HG02884 (cell line): ENCODE data around the gene LIMS3.
"Not testable (repeated sequence)": the region's sequence is repeated elsewhere in the genome, so short reads cannot be mapped to it uniquely, and the experiment has no call there.

Experiments
- ATAC-seq: cut with Tn5 transposase; IDR thresholded peaks from one replicate; pipeline ENCODE4 v1.9.1; 2021; ENCODE audit warnings: mild to moderate bottlenecking, moderate library complexity; ENCODE audit not compliant: unreplicated experiment

The LIMS3 gene, protein sequence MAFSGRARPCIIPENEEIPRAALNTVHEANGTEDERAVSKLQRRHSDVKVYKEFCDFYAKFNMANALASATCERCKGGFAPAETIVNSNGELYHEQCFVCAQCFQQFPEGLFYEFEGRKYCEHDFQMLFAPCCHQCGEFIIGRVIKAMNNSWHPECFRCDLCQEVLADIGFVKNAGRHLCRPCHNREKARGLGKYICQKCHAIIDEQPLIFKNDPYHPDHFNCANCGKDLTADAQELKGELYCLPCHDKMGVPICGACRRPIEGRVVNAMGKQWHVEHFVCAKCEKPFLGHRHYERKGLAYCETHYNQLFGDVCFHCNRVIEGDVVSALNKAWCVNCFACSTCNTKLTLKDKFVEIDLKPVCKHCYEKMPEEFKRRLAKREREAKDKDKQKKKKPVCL

DNA sequence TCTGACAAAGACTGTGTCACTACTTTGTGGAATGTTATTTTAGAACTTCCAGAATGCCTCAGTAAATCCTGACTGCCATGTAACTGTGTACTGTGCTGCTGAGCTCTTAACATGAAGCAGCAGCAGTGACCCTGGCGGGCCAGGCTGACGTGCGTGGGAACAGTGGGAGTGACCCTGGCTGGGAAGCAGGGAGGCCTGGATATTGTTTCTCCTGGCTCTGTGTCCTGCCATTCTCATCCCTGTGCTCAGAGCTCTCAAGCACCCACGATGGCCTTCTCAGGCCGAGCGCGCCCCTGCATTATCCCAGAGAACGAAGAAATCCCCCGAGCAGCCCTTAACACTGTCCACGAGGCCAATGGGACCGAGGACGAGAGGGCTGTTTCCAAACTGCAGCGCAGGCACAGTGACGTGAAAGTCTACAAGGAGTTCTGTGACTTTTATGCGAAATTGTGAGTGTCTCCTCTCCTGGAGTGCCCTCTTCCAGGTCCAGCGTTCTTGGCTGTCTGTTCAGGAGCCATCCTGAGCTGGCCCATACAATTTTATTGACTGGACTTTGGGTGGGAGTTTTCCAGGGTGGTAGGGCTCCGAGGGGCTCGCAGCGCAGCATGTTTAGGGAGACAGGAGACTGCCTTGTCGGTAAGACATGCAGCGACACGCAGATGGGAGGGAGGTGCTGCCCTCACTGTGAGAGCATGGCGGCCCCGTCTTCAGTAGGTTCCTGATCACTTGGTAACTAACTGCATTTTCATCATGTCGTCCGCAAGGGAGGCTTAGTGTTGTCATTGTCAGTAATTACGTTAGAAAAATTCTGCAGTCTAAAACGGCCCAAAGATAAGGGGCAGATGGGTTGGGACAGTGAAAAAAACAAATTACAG is at the start of gene LIMS3:
LIMS3 (plus strand) TSS at position 227 of the 875 bp plus-strand sequence; CDS start at position 268, 41 bp downstream.
- not testable (repeated sequence) for ATAC-seq

GRCh38 chr2:109871129-109871751 is 27.2 kb upstream of the LIMS3 start:
- ATAC-seq, result peak; percentile 89

GRCh38 chr2:109876625-109877024 is 21.9 kb upstream of the LIMS3 start:
- ATAC-seq, result not testable (repeated sequence)

GRCh38 chr2:109882112-109882511 is 16.4 kb upstream of the LIMS3 start:
- ATAC-seq, result not testable (repeated sequence)

DNA sequence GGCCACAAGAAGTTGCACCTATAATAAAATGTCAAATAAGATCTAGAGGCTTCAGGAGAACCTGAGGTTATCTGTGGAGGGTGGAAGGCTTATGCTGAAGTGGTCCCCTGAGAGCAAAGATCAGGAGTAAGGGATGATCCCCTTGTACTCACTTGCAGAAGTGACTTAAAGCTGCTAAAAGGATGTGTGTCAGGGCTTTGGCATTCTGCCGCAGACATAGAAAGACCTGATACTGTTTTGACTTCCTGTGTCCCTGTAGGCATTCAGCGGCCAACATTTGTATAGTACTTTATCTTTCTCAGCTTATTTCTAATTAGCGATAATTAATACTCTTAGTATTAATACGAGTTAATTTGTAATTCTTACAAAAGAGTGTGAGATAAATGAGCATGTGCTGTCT is 10.1 kb upstream of the LIMS3 start:
- not testable (repeated sequence) for ATAC-seq

DNA sequence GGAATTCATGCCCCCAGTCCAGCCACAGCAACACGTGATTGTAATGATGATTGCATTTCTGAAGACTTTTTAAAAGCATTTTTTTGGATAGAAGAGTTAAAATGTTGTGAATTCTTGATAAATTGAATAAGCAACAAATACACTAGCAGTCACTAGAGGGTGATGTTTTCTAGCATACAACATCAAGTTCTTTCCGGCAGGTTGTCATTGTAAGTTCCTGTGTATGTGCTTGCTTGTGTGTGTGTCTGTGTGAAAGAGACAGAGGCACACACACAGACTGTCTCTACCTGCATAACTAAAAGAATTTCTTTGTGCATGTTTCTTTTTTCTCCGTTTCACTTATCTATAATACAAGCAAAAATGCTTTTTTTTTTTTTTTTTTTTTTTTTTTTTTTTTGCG is 8.6 kb upstream of the LIMS3 start:
- peak; percentile 55 for ATAC-seq

GRCh38 chr2:109891024-109891423 is 7.5 kb upstream of the LIMS3 start:
- ATAC-seq, result not testable (repeated sequence)

DNA sequence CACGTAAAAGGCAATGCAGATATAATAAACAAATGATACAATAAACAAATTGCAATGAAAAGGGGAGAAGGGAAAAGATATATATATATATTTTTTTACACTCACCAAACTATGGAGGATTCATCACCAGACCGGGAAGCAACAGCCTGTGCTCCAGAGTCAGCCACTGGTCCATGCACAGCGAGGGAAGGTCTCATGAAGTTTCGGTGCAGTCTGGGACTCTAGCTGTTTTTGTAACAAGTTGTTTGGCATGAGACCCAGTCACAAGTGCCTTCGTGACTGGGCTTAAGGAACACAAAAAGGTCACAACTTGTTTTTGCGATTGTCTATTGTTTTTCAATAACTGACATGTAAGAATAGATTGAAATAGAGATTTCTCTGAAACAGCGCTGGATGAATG is 4.8 kb upstream of the LIMS3 start:
- ATAC-seq, result not testable (repeated sequence)

- ATAC-seq, result not testable (repeated sequence)
Measured at GRCh38 chr2:109894141-109894540, 4.3 kb upstream of the LIMS3 start.

DNA sequence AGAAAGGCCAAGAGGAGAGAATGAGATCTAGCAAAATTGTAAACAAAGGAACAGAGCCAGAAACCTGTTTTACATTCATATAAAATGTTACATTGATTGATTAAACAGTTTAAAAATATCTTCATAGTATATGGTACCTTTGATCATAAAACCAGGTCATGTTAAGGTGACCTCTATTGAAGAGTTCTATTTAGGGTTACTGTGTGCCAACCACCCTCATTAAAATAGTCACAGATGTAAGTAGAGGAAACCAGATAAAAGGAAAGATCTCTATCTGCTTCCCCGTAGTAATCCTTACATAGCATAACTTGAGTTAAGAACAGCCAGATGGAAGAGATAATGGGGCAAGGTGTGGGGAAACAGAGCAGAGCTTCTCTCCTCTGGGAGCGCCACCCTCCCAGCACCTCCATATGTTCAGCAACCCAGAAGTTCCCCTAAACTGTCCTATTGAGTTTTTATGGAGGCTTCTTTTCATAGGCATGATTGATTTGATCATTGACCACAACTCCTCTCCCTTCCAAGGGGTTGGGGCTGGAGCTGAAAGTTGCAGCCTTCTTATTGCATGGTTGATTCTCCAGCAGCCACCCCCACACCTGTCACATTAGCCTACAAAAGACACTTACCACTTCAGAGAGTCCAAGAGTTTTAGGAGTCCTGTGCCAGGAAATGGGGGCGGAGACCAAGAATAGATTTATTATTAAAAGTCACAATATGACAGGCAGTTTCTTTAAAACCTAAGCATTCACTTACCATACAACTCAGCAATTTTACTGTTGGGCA is 3.2 kb upstream of the LIMS3 start:
- ATAC-seq, result not testable (repeated sequence)

DNA sequence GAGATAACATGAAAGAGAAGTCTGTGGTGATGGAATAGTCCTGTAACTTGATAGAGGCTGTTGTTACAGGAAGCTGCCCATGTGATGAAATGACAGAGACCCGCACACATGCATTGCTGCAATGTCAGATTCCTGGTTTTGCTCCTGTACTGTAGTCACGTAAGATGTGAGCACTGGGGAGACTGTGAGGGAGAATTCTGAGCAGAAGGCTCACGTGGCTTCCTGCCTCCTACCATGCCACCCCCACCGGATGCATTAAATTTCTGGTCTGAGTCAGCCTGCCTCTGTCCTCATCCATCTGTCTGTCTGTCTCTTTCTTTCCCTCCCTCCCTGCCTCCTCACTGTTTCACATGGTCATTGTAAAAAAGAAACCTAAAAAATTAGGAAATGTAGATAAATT is 2.3 kb upstream of the LIMS3 start:
- ATAC-seq, result peak; percentile 98

DNA sequence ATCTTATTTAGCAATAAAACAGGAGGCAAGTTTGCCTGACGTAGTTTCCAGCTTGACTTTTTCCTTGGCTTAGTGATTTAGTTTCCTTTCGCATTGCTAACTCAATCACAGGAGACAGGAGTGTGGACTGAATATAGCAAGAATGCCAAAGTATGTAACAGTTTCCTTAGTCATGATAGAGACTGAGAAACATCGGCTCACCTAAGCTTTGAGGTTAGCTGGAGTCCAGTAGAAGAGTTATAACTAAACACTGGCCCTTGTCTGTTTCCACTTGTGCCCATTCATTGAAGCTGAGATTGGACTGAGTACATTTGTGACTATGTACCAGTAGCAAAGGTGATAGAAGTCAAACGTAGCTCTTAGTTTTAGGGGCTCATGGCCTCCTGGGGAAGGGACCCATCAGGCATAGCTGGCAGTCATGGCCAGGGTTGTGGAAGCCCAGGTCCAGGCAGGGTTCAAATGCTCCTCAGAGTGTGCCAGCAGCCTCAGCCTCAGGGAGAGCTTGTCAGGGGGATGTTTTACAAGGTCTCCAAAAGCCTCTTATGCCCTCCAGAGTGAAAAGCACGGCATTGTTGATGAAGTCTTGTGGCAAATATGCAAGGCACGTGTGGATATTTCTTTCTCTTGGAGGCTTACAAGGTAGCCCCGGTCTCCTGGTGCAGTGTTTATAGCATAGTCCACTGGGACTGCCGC is 573 bp upstream of the LIMS3 start:
- ATAC-seq, result not testable (repeated sequence)

DNA sequence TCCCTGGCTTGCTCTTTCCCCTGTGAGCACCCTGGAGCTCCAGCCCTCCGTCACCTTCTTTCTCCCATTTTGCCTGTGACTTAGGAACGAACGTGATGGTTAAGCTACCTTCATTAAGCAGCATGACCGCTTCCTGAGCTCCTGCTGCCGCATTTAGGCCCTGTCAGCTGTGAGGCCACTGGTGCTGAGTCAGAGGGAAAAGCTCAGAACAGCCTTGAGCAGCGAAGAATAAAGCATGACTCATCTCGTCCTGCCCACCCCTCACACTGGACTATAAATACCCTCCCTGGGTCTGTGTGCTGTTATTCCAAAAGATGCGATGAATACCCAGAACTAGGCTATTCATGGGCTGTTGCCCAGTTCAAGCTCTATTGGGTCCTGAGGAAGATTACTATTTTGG is 7.3 kb downstream of the LIMS3 start:
- peak; percentile 93 for ATAC-seq

- ATAC-seq, result not testable (repeated sequence)
Measured at GRCh38 chr2:109908626-109909025, 10.1 kb downstream of the LIMS3 start.

DNA sequence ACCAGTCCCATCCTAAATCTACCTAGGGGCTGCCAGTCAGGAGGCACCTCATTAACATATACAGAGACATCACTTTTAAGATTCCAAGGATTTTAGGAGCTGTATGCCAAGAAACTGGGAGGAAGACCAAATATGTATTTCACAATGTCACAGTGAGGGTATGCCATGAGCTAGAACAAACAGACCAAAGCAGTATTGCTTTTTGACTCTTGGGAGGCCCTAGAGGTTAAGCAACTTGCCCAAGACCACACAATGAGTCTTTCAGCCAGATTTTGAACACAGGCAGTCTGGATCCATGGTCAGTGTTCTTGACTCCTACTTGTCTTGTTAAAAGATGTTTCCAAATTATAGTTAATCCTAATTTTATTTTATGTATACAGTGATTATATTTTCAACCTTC is 12.3 kb downstream of the LIMS3 start:
- not testable (repeated sequence) for ATAC-seq

DNA sequence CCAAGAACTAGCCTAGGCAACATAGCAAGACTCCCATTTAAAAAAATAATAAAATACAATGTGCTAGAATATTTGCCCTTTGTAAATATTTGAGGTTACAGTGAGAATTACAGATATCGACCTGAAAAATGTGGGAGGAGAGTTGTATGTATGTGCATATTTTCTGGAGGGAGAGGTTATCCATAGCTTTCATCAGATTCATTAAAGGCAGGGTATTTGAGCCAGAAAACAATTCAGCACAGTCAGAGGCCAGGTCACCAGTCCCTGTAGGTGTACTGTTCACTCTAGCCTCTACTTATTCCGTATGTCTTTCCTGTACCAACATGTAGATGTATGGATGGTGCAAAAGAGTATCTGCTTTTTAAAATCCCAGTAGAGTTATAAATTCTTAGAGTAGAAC is 15.4 kb downstream of the LIMS3 start:
- not testable (repeated sequence) for ATAC-seq

GRCh38 chr2:109914552-109914951 is 16.1 kb downstream of the LIMS3 start:
- ATAC-seq, result not testable (repeated sequence)

DNA sequence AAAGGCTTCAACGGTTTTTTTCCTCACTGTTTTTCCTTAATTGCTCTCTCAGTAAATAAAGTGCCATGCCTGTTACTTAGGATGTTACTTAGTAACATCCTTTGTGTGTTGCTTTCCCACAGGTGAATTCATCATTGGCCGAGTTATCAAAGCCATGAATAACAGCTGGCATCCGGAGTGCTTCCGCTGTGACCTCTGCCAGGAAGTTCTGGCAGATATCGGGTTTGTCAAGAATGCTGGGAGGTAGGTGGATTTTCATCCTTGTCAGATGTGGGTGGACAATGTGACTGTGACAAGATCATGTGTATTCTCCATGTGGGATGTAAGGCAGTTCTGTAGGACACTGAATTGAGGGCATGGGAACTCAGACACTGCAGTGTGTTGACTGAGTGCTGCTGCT is 17.3 kb downstream of the LIMS3 start:
- ATAC-seq, result not testable (repeated sequence)

- ATAC-seq, result not testable (repeated sequence)
Measured at GRCh38 chr2:109920162-109920561, 21.7 kb downstream of the LIMS3 start.
